ENCODE results near the gene TBC1D25.
"Not testable (repeated sequence)": the region's sequence is repeated elsewhere in the genome, so short reads cannot be mapped to it uniquely, and the experiment has no call there.

TBC1D25 gene

DNA sequence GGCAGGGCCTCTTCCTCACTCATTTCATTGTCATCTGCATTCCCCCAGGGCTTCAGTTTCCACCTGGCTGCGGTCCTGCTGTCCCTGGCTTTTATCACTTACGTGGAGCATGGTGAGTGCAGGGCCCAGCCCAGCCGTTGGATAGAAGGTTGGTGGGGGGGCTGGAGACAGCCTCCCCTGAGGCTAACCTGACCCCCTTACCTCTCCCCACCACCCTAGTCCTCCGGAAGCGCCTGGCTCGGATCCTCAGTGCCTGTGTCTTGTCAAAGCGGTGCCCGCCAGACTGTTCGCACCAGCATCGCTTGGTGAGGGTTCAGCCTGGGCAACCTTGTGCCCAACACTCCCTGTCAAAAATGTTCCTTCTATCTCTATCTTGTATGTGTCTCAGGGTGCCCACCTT is 23.7 kb upstream of the TBC1D25 start:
- no peak for DNase-seq (ENCODE audit: low read depth)

DNA sequence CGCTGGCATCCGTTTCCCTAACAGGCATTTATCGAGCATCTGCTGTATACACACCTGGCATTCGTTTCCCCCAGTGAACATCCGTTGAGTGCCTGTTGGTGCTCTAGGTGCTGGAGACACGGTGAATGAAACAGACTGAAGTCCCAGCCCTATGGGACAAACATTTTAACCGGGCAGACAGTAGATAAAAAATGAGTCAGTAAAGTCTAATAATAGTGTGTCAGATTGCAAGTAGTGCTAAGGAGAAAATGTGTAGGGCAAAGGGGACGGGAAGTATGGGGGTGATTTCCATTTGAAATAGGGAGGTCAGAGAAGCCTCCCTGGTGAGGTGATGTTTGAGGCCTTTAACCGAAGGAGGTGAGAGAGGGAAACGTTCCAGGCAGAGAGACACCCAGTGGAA is 23.2 kb upstream of the TBC1D25 start:
- no peak for DNase-seq (ENCODE audit: low read depth)

DNA sequence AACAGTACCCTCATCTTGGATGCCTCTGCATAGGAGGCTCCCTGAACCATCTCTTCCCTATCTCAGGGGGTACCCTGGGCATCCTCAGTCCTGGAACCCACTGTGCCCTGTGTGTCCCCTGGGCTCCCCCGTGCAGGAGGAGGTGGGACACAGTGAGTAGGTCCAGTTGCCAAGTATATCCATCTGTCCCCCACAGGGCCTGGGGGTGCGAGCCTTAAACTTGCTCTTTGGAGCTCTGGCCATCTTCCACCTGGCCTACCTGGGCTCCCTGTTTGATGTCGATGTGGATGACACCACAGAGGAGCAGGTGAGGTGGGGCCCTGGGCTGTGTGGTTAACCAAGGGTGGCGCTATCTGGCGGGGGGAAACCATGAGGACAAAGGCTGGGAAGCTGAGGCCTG is 22.5 kb upstream of the TBC1D25 start:
- DNase-seq (ENCODE audit: low read depth) = no peak

DNA sequence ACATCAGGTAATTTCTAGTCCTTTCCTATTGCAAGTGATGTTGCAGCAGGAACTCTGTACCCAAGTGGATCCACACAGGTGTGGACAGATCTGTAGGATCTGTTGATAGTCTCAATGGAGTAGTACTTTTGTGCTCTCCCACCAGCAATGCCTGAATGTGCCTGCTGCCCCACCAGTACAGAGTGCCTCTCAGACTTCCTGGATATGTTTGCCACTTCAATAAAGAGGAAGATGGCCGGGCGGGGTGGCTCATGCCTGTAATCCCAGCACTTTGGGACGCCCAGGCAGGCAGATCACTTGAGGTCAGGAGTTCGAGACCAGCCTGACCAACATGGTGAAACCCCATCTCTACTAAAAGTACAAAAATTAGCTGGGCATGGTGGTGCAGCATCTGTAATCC is 20.0 kb upstream of the TBC1D25 start:
- DNase-seq (ENCODE audit: low read depth) = not testable (repeated sequence)

DNA sequence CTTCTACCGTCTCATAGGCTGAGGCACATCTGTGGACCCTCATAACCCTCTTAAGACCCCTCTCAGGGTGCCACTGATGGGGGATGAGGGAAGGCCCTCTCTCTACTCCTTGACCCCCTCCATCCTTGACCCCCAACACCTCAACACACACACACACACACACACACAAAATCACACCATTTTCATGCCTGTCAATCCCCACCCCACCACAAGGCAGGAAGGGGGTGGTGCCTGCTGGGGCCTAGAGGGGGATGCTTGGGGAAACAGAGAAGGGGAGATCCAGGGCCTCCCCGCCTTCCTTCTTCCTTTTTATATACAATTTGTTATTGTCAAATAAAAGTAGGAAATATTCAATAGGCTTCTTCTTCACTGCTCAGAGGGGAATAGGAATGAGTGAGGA is 19.1 kb upstream of the TBC1D25 start:
- DNase-seq (ENCODE audit: low read depth) = no peak

DNA sequence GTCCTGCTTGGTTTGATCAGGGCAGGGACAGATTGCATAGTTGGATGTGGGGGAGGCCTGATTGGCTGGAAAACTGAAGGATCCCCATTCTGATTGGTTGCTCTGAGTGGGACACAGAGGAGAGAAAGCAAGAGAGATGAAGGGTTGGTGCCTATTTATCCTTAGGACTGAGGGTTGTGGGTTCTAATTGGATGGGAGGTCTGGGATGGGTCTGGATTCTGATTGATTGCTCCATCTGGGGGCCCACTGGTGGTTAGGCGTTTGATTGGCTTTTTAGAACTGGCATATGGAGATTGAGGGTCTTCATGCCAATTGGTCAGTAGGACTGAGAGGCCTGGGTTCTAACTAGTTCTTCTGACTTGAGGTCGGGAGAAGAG is 18.6 kb upstream of the TBC1D25 start:
- DNase-seq (ENCODE audit: low read depth) = no peak

DNA sequence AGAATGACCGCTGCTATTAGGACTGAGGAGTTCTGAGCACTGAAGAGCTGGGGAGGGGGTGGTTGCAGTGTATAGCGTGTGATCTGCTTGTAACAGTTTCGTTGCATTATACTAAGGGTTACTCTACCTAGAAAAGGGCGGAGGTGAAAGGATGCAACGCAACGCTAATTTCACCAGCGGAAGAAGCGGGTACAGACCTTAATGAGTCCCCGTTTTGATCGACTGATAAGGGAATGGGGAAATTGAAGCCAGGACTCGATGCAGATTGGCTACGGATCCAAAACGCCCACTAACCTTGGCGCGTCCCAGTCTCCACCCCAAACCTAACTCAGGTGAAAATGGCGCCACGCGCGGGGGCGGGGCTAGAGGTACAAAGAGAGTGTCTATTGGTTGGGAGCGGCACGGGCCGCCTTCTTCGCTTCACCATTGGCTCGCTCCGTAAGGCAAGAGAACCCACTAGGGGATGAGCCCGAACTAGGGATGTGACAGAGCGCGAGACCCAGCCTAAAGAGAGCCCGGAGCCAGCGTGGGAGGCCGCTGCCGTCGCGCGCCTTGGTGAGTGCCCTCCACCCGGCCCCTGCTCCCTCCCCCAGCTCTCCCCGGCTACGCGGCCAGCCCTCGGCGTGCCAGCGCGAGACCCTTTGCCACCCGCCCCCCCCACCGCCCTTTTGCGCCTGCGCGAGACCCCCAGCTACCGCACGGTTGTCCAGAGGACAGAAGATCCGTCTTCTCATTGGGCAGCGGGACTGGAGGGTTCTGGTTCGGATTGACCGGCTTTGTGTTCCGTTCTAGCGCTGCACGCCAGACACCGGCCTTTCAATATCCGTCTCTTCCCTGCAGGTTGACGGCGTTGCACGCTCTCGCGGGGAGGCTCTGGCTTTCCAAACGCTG is 17.9 kb upstream of the TBC1D25 start, which contains the start of gene EBP:
Gene EBP, plus strand, starts transcription at position 456 of the 891 bp plus-strand sequence. CDS start 1,964 bp downstream, outside the sequence.
- DNase-seq (ENCODE audit: low read depth) = peak; percentile 92

DNA sequence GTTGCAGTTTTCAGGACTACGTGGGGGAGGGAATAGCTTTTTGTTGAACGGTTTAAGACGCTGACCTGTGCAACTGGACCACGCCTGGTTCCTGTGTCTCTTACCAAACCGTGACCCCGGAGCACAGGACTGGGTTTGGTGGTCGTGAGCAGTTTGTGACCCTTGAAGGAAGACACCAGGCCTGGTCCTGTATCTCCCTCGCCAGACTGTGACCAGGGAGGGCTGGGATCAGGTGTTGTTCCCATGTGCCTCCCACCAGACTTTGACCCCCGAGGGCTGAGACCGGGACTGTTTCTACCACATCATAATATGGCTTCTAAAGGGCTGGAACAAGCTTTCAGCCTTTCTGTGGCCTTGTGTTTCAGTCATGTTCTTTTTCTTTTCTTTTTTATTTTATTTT is 17.2 kb upstream of the TBC1D25 start:
- no peak for DNase-seq (ENCODE audit: low read depth)

DNA sequence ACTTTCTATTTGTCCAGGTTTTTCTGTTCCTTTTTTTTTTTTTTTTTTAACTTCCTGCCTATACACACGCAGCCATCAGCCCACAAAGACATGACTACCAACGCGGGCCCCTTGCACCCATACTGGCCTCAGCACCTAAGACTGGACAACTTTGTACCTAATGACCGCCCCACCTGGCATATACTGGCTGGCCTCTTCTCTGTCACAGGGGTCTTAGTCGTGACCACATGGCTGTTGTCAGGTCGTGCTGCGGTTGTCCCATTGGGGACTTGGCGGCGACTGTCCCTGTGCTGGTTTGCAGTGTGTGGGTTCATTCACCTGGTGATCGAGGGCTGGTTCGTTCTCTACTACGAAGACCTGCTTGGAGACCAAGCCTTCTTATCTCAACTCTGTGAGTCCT is 15.8 kb upstream of the TBC1D25 start:
- no peak for DNase-seq (ENCODE audit: low read depth)

DNA sequence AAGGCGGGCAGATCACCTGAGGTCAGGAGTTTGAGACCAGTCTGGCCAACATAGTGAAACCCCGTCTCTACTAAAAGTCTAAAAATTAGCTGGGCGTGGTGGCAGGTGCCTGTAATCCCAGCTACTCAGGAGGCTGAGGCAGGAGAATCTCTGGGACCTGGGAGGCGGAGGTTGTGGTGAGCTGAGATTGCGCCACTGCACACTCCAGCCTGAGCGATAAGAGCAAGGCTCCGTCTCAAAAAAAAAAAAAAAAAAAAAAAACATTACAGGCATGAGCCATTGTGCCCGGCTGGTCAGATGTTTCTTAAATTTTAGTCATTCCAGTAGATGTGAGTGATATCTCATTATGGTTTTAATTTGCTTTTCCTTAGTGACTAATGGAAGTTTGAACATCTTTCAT is 13.7 kb upstream of the TBC1D25 start:
- not testable (repeated sequence) for DNase-seq (ENCODE audit: low read depth)

DNA sequence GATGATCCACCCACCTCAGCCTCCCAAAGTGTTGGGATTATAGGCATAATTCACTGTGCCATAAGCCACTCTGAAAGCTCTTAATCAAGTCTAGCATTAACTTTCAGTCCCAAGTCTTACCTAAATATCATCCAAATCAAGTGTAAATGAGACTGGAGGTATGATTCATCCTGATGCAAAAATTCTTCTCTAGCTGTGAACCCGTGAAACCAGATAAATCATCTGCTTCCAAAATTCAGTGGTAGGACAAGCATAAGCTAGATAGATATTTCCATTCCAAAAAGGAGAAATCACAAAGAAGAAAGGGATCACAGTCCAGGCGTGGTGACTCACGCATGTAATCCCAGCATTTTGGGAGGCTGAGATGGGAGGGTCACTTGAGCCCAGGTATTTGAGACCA is 8.8 kb upstream of the TBC1D25 start:
- no peak for DNase-seq (ENCODE audit: low read depth)

DNA sequence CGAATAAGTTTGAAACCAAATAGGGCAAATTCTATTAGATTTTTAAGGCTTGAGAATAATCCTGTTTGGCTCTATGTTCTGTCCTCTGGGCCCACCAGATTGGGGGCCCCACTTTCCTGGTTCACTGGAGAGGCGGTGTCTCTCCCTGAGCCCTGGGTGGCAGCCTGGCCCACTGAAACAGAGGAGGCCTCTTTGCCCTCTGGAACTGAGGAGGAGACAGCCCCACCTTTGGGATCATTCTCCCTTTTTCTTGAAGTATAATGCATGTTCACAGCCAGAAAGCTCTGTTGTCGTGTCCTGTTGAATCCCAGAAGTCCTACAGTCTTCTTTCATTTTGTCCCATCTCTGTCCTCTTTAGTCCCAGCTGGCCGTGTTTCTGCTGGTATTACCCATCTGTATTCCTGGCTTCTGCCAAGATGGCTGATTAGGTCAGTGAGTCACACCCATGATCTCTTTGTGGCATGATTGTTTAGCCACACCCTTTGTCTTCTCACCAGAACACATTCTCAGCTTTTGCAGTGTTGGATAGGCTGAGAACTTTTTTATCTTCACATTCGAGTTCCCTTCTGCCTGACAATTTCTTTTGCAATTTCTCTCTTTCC is 8.1 kb upstream of the TBC1D25 start:
- DNase-seq (ENCODE audit: low read depth) = no peak

DNA sequence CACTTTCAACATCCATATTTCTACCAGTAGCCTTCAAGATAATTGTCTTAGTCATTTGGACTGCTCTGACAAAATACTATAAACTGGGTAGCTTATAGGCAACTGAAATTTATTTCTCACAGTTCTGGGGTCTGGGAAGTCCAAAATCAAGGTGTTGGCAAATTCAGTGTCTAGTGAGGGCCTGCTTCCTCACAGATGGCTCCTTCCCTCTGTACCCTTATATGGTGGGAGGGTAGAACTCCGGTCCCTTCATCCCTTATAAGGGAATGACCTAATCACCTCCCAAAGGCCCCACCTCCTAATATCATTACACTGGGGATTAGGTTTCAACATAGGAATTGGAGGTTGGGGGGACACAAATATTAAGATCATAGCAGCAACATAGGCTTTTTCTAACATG is 7.4 kb upstream of the TBC1D25 start:
- no peak for DNase-seq (ENCODE audit: low read depth)

DNA sequence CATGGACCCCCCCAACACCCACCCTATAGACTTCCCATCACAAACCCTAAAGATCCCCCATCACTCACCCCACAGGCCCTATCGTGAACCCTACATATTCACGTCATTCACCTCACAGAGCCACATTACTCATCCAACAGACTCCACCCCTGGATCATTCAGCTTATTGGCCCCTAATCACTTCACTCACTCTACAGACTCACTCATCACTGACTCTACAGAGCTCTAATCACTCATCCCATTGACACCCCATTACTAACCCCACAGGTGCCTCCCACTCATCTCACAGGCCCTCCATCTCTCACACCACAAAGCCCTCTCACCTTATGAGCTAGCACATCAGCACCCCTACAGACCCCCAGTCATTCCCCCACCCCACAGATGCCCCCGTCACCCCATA is 6.3 kb upstream of the TBC1D25 start:
- no peak for DNase-seq (ENCODE audit: low read depth)

DNA sequence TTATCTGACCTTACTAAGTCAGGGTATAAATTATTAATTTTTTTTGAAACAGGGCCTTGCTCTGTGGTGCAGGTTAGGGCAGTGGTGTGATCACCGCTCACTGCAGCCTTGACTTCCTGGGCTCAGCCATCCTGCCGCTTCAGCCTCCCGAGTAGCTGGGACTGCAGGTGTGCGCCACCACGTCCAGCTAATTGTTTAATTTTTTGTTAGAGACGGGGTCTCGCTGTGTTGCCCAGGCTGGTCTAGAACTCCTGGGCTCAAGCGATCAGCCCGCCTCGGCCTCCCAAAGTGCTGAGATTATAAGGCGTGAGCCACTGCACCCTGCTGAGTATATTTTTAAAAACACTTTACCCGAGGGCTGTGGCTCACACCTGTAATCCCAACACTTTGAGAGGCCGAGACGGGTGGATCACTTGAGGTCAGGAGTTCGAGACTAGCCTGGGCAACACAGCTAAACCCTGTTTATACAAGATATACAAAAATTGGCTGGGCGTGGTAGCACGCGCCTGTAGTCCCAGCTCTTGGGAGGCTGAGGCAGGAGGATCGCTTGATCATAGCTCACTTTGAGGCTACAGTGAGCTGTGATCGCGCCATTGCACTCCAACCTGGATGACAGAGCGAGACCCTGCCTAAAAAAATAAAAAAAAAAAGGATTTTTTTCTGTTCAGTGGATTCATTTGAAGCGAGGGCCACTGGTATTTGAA is 721 bp upstream of the TBC1D25 start:
- no peak for DNase-seq (ENCODE audit: low read depth)

DNA sequence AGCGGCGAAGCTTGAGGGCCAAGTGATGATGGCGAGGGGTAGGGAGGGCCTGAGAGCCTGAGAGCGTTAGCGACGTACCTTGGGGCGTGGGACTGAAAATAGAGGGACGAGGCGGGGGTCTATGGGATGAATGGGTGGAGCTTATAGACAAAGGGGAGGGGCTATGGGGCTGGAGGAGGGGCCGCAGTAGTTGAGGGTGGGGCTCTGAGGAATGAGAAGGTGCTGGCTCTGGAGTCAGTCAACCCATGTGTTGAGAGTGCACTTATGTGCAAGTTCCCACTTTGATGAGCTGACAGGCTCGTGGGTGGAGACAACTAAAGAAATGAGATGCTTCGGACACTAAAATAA is 488 bp downstream of the TBC1D25 start:
- peak; percentile 41 for DNase-seq (ENCODE audit: low read depth)

DNA sequence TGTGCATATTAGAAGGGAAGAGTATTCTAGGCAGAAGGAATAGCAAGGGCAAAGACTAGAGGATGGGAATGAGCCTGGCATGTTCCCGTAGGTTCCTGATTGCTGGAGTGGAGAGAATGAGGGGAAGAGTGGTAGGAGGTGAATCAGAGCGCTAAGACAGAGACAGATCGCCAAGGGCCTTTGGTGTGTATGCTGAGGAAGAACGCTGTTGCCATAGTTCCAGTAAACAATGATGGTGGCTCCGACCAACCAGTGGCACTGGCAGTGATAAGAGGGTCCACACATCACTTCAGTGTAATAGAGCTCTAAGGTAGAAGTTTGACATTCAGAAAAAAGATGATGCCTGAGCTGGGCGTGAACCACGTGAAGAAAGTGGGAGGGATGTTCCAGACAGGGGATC is 966 bp downstream of the TBC1D25 start:
- DNase-seq (ENCODE audit: low read depth) = no peak

DNA sequence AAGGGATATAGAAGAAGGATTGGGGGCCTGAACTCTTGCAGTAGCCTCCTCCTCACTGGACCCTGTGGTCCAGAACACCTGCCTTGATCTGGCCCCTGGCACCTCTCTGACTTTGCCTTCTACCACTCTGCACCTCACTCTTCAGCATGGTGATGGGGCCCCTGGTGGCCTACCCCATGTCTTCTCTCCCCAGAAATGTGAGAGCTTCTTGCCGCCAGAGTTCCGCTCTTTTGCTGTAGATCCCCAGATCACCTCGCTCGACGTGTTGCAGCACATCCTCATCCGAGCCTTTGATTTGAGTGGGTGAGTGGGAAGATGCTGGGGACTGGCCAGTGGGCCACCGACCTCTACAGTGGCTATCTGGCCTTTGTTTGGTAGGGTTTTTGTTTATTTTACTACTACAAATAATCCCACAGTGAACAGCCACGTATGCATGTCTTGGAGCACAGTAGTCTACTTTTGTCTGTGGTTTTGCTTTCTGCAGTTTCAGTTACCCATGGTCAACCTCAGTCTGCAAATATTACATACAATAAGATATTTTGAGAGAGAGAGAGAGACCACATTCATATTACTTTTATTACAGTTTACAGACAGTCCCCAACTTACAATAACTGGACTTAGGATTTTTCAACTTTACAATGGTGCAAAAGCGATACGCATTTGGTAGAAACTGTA is 1.8 kb downstream of the TBC1D25 start:
- no peak for DNase-seq (ENCODE audit: low read depth)

DNA sequence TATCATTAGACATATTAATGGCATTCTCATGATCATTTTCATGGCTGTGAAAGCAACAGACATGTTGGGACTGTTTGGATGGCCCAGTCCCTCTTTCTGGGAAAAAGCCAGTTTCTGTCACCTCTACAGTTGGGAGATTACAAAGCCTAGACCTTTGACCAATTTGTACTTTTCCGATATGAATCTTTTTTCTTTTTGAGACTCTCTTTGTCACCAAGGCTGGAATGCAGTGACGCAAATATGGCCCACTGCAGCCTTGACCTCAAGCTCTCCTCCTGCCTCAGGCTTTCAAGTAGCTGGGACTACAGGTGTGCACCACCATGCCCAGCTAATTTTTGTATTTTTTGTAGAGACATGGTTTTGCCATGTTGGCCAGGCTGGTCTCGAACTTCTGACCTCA is 9.4 kb downstream of the TBC1D25 start:
- DNase-seq (ENCODE audit: low read depth) = no peak

DNA sequence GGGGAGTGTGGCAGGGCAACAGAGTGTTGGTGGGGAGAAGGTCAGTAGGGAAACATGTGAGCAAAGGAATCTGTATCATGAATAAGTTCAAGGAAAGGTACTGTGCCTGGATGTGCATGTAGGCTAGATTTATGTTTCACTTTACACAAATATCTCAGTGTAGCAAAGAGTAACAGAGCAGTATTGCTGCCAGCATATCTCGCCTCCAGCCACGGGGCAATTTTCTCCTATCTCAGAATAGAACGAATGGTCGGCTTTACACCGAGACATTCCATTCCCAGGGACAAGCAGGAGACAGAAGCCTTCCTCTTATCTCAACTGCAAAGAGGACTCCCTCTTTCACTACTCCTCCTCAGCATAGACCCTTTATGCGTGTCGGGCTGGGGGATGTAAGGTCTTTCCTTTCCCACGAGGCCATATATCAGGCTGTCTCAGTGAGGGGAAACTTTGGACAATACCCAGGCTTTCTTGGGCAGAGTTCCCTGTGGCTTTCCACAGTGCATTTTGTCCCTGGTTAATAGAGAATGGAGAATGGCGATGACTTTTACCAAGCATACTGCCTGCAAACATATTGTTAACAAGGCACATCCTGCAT is 16.3 kb downstream of the TBC1D25 start:
- not testable (repeated sequence) for DNase-seq (ENCODE audit: low read depth)

DNA sequence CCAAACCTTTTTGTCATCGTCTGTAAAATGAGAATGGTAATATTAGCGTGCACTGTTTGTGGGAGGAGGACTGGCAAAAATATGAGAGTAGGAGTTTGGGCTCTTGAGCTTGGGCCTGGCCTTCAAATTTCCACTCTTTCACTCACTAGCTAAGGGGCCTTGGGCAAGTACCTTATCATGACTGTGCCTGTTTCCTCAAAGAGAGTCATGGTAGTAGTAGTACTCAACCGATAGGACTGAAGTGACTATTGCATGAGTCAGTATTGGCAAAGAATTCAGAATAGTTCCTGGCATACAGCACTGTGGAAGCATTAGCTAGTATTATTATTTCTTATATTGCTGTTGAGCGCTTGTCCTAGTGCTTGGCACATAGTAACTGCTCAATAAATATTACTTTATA is 18.8 kb downstream of the TBC1D25 start:
- DNase-seq (ENCODE audit: low read depth) = no peak

DNA sequence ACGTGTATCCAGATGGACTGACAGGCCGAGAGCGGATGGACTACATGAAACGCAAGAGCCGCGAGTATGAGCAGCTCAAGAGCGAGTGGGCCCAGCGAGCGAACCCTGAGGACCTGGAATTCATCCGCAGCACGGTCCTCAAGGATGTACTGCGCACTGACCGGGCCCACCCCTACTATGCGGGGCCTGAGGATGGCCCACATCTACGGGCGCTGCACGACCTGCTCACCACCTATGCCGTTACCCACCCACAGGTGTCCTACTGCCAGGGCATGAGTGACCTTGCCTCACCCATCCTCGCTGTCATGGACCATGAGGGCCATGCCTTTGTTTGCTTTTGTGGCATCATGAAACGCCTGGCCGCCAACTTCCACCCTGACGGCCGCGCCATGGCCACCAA is 20.1 kb downstream of the TBC1D25 start:
- no peak for DNase-seq (ENCODE audit: low read depth)

All from activated T-cell treated with anti-CD3 and anti-CD28 coated beads for 48 hours (primary cell).